ENCODE measurements around the gene MED1.
A peak's percentile ranks its signal among the peaks of the same experiment; 100 is the strongest.

The MED1 gene

DNA sequence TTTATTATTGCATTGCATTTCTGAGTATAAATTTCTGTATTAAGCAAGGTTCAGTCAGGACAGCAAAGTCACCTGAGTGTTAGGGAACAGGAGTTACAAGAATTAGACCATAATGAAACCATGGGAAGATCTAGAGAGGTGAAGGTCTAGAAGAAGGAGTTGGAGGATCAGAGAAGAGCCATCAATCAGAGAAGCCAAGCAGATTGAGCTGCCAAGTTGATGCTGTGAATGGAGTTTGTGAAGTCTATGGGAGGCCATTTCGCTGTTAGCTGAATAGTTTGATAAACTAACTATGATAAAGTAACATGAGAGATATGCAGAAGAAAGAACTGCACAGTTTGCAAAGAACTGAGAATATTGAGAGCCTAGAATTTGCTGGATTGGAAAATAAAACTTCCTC is 90.0 kb downstream of the MED1 start:
- no peak for FAIRE-seq

DNA sequence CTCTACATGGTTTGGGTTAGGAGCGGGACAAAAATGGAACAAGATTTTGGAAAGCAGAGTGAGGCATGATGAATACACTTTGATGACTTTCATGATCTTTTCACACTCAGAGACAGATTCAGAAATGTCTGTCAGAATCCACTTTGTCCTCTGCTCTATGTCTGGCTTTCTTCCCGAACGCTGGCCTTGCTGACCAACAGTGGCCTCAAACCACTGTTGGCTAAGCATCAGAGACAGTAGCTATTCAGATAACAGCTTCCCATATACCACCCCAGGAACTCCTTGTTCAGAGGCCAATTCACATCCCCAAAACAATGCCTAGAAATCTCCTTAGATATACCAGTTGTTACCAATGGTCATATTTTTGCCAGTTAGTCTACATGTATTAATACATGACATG is 90.5 kb downstream of the MED1 start:
- no peak for FAIRE-seq

DNA sequence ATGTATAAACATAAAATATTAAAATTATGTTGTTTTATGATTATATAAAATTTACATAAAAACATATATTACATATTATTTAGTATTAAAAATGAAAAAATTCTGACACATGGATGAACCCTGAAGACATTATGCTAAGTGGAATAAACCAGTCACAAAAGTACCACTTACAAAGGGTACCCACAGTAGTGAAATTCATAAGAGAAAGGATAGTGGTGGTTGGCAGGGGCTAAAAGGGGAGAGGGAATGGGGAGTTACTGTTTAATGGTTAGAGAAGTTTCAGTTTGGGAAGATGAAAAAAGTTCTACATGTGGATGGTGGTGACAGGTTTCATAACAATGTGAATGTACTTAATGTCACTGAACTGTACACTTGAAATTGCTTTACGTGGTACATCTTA is 91.1 kb downstream of the MED1 start:
- FAIRE-seq = peak; percentile 85

DNA sequence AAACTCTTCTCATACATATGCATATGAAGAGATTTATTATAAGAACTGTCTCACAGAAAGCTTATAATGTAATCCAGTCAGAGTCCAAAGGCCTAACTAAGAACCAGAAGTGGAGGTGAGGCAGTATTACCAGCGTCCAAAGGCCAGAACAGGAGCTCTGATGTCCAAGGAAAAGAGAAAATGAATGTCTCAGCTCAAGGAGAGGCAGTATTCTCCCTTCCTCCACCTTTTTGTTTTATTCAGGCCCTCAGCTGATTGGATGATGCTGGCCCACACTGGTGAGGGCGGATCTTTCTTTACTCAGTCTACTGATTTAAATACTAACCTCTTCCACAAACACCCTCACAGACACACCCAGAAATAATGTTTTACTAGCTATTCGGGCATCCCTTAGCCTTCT is 93.1 kb downstream of the MED1 start:
- no peak for FAIRE-seq

DNA sequence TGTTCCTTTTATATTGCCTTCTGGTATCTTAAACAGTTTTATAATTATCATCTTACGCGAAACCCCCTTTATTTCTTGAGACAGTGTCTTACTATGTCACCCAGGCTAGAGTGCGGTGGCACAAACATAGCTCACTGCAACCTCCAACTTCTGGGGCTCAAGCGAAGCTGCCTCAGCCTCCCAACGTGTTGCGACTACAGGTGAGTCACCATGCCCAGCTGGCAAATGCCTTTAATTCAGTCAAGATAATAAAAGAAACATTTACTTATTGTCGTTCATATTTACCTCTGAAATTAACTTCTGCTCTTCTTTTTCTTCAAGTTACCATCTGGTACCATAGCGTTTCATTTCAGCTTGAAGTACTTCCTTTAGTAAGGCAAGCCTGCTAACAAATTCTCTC is 93.6 kb downstream of the MED1 start:
- FAIRE-seq = no peak
